GM19438 (cell line): Measurements from ENCODE around the gene ZNF516.
"Not testable (repeated sequence)": the region's sequence is repeated elsewhere in the genome, so short reads cannot be mapped to it uniquely, and the experiment has no call there.

Experiments
- ATAC-seq: cut with Tn5 transposase; IDR thresholded peaks from one replicate; pipeline ENCODE4 v1.9.1; 2021; ENCODE audit warnings: low read depth; ENCODE audit not compliant: unreplicated experiment

The ZNF516 gene

DNA sequence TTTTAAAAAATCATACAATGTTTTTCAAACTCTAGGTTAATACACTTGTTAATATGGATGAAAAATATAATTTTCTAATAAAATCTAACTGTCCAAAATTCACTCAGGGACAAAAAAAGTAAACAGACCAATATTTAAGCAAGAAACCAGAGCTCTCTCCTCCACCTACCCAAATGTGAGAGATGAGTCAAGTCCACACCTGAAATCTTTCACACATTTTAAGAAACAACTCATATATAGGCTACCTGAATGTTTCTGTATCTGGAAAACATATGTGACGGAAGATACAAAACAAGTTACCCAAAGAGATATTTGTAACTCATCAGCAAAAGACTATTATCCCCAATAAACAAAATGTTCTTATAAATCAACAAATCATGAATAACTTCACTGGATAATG is 20.2 kb downstream of the ZNF516 start:
- no peak for ATAC-seq

DNA sequence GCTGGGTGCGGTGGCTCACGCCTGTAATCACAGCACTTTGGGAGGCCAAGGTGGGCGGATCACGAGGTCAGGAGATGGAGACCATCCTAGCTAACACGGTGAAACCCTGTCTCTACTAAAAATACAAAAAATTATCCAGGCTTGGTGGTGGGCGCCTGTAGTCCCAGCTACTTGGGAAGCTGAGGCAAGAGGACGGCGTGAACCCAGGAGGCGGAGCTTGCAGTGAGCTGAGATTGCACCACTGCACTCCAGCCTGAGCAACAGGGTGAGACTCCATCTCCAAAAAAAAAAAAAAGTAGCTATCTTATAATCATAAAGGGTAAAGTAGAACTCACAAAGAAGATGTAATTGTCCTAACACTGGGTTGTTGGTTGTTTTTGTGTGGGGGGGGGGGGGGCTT is 21.5 kb downstream of the ZNF516 start:
- not testable (repeated sequence) for ATAC-seq

DNA sequence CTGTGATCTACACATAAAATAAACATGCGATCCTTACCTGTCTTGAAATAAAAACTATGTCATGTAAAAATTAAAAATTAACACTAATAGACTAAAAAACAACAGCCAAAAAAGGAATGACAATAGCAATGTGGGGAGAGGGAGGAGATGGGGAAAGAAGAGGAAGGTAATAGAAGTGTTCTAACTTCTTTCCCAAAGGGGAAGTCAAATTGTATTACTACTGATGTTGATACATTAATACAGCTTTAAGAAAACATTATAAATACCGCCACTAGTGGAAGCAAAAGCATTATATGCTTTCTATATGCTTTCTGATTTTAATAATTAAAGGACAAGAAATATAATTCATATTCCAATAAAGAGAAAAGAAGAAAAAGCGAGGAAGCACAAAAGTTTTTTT is 22.2 kb downstream of the ZNF516 start:
- no peak for ATAC-seq

DNA sequence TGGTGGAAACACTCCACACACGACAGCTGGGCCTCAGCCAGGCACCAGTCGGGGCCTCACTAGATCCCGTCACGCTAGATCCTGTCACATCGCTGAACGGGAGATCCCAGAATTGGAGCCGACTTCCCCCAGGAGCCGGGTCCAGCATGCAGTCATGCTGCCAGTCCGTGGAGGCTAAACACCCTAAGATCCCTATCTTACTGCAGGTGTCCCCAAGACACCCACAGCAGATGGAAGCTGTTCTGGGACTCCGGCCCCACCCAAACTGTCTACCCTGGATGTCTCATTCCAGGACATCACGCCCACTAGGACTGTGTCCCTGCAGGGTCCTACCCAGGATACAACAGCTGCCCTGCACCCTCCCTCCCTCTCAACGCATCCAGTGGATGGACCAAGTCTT is 23.4 kb downstream of the ZNF516 start:
- ATAC-seq = no peak

DNA sequence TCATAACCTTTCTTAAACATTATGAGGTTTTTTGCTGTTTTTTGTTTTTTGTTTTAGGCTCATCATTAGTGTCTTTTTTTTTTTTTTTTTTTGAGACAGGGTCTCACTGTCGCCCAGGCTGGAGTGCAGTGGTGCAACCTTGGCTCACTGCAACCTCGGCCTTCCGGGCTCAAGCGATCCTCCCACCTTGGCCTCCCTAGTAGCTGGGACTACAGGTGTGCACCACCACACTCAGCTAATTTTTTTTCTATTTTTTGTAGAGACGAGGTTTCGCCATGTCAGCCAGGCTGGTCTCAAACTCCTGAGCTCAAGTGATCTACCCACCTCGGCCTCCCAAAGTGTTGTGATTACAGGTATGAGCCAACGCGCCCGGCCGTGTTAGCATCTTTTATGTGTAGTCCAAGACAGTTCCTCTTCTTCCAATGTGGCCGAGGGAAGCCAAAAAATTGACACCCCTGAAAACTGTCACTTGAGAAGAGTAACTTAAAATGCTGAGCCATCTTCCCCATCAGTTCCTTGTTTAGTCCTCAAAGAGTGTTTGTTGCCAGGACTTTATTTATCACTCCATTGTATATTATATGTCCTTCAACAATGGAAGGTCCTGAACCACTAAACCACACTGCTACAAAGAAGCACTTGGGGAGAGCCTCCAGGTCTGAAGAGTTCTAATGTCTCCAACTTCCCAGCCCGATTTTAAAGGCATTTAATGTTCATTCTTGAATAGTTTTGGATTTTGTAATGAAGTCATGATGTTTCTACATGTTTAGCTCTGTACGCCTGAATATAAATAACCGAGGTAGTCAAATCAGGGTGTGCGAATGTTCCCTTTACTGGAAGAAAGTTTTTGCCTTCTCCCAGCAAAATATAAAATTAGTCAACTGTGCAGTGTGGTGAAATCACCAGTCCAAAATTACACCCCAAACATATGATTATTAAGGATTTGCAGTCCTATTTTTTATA is 26.4 kb downstream of the ZNF516 start:
- no peak for ATAC-seq

DNA sequence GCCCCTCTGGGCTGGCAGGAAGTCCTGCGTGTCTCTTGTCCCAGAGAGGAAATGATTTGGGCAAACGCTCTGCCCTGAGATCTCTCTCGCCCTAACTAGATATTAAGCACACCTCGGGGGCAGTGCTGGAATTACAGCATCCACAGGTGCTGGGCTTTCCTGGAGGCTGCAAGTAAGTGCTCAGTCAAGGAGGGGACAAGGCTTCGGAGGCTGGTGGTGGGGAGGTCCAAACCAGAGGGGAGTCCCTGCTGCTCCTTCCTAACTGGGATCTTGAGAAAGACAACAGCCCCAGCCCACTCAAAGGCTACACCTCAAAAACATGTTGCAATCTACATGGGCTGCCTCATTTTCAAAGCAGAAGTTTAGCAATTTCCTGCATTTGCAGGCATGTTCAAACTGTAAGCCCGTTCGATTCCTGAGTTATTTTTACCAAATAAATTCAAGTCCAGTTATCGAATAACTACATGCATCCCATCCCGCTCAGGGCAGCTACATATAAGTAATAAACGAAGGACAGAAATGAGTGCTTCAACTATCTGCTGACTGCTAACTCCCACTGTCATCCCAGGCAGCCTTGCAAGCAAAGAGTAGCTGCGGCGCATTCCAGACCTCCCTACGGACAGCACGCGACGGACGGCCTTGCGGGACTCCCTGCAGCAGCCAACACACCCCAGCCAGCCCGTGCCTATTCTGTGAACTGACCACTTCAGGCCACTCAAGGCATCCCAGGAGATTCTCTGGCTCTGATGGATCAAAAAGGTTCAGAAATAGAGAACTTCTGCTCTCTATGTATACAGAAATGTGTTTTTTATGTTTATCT is 27.5 kb downstream of the ZNF516 start:
- ATAC-seq = no peak

DNA sequence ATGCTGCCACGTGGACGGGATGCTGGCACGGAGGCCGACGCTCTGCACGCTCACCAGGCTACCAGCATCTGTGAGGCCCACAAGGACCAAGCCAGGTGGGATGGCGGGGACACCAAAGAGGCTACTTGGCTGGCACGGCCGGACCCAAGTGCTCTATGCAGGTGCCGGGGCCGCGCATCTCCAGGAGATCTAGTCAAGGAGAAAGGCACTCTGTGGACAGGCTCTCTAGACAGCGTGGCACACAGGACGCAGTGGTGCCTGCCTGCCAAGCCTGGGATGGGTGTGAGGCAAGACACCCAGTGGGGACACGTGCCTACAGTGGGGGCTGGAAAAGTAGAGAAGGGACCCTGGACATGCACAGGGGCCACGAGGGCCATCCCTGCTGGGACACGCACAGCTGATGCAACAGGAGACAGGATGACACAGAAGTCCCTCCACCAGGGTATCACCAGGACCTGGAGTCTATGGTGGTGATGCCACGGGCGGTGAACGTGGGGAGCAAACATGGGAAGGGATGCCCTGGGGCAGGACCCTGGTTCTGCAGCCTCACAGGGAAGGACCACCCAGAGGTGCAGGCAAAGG is 28.5 kb downstream of the ZNF516 start:
- ATAC-seq = no peak

DNA sequence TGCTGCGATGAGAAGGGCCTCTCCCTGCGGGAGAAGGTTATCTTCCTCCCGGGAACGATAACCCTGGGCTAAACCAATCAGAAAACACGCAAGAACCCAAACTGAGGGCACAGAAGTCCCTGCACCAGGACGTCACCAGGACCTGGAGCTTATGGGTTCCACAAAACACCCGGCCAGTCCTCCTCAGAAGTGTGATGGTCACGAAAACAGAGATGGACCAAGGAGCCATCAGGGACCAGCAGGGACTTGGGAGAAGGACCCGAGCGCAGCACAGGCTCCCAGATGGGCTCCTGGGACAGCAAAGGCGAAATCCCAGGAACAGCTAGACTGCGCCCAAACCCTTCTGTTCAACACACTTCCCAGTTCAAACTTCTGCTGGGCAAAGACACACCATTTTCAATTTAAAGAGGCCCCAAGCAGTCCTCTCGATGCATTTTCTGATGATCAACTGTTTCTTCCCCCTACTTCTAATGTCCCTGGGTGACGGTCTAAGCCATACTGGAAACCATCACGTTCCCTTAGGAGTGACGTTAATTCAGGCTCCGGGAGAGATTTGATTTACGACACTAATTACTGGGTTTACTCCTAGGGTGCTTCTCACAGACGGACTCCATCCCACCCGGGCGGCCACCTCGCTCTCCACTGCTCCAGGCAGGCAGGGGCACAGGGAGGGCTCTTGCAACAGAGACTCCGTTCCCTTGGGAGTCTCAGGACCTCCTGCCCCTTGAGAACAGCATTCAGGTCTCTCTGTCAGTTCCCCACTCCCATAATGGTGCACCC is 29.2 kb downstream of the ZNF516 start:
- ATAC-seq = no peak

DNA sequence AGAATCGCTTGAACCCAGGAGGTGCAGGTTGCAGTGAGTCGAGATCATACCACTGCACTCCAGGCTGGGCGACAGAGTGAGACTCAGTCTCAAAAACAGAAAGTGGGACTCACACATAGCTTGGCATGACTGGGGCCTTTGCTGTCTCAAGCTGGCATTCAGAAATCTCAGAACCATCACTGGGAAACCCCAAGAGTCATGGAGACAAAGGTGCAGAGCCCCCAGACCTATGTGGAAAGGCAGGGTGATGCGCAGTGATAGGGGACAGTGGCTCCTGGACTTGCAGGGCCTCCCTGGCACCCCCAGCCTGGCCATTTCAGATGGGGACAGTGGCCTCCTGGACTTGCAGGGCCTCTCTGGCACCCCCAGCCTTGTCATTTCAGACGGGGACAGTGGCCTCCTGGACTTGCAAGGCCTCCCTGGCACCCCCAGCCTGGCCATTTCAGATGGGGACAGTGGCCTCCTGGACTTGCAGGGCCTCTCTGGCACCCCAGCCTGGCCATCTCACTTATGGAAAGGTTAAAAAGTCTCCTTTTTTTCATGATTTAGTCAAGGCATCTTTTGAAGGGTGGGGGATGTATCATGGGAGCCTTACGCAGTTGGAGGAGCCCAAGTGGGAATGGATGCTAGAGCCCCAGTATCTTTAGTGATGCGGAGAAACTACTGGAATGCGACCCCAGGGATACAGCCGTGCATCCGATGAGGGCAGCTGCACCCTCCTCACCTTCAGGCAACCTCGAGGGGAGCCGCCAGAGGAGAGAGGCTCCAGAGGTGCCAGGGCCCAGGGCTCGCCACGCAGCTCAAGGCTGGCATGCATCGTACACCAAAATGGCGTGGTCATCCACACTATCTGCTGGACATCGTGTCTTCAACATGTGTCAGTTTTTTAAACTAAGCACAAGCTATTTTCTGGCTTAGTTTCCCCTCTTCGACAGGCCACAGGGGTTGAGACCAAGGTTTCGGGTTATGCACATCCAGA is 30.5 kb downstream of the ZNF516 start:
- no peak for ATAC-seq

DNA sequence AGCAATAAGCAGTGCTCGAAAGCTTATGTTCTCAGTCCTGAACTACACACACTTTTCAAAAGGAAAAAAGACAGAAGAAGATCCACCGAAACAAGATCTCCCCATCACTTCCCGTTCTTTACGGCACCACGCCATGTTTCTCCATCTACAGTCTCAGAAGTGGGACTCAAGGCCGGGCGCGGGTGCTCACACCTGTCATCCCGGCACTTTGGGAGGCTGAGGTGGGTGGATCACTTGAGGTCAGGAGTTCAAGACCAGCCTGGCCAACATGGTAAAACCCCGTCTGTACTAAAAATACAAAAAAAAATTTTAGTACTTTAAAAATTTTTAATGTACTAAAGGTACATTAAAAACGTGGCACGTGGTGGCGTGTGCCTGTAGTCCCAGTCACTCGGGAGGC is 31.2 kb downstream of the ZNF516 start:
- ATAC-seq = no peak

DNA sequence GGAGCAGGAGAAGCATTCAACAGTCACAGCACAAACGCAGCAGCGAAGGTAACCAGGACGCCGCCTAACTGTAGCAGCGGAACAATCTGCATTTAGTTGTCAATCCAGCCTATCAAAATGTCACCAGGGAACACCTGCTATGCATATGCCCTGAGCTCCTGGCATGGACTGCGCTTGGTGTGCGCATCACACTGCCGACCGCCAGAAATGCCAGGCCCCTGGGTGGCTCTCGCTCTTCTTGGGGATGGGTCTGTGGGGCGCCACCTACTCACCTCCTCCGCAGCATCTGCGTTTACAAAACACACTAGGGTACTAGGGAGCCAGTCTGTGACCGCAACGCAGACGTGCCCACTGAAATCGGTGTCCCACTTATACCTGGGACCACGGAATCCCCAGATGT is 31.7 kb downstream of the ZNF516 start:
- ATAC-seq = no peak

DNA sequence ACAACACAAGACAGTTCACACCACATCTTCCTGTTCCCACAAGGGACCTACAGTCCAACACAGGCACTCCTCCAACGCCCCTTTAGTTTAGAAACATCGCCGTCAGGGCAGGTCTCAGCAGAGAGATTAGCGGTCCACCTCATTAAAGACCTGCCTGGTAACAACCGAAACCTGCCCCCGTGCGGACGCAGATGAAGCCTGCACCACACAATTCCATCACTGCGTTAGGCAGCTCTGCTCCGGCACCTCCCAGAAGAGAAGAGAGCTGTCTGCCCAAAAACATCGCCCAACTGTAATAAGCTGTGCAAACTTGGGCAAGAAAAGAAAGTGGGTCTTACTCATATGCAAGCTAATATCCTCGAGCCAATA is 32.7 kb downstream of the ZNF516 start:
- ATAC-seq = no peak

DNA sequence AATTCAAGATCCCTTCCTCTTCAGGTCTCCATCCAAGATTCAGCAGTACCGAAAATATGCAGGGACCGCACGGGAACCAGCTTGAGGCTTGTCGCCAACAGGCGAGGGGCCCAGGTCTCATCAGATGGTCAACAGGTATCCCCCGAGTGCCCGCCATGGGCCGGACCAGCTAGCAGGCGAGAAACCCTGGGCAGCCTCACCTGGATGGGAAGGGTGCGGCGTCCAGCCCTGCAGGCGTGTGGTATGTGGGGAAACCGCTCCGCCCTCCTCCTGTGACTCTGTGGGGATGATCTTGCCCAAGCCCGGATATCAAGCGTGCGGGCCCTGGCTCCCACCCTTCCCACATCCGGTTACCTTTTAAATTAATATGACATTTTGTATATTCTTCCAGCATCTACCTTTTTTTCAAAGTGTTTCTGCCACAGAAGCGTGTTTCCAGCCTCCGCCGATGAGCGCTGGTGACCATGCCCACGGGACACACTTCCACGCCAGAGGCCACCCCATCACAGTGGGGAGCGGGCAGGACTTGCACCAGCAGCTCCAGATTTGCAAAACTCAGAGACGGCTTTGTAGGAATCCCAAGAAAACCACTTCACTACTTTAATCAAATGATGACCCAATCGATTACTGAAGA is 33.2 kb downstream of the ZNF516 start:
- no peak for ATAC-seq

DNA sequence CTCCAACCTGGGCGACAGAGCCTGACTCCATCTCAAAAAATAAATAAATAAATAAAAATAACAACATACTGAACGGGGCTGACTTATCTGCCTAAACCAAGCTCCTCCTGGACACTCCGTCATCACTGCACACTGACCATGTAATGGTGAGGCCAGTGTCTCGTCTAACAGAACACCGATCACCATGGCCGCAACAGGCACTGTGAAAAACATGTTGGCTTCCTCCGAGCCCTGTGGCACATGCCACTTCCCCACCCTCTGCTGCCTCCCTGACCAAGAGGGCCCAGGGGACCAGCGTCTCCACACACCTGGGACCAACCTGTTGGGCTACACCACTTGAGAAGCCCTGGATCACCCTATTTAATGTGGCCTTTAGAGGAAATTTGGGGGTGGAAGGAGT is 33.9 kb downstream of the ZNF516 start:
- no peak for ATAC-seq

DNA sequence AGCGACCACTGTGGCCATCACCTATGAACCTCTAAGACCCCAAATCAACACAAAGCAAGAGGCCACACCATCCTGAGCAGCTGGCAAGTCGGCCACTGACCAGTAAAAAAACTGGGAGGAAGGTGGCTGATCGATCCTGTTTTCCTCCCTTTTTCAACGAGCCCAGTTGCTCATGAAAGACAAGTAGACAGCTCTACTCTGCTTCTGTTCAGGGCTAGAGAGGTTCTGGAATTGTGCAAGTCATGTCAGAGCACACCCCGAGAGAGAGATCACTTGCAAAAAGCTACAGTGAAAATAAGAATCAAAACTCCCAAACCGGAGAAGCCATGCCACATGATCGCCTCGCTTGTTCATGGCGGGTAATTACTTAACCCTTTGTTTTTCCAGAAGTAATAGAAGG is 34.6 kb downstream of the ZNF516 start:
- ATAC-seq = no peak

DNA sequence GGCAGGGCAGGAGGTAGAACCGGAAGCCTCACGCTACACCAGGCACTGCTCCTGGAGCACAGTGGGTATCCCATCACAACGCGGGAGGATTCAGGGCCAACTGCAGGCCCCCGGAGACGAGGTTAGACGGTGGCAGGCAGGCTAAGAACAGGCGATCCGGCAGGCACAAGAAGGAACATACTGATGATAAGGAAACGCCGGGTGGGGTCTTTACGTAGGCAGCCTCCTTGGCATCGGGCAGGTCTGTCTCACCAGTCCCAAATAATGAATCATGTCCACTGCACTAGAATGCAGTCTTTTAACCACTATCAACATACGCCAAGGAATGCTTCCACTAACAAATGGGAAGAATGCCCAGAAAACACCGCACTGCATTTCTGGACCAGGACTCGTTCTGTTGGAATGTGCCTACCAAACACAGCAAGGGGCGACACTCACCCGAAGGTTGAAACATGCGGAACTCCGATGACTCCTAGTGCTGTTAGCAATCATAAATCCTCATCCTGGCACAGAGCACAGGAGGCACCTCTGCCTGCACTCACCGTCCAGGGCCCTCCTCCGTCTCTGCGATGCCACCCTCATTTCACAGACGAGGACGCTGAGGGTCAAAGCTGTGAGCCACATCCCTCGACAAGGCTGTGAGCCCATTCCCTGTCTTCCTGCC is 35.2 kb downstream of the ZNF516 start:
- ATAC-seq = no peak

DNA sequence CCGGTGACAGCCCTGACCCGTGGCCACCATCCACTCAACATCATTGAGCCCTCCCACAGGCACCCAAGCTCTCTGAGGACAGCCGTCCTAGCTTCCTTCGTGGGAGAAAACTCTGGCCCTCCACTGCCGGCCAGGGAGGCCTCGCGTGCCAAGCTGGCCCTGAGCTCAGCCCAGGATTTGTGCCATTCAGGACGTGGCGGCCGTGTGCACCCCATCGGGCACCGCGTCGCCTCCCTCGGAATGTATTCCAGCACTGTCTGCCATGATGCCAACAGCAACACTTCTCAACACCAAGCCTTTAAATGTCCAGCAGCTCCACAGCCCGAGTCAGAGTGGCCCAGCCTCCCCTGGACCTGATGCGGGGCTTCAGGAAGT is 35.7 kb downstream of the ZNF516 start:
- no peak for ATAC-seq

DNA sequence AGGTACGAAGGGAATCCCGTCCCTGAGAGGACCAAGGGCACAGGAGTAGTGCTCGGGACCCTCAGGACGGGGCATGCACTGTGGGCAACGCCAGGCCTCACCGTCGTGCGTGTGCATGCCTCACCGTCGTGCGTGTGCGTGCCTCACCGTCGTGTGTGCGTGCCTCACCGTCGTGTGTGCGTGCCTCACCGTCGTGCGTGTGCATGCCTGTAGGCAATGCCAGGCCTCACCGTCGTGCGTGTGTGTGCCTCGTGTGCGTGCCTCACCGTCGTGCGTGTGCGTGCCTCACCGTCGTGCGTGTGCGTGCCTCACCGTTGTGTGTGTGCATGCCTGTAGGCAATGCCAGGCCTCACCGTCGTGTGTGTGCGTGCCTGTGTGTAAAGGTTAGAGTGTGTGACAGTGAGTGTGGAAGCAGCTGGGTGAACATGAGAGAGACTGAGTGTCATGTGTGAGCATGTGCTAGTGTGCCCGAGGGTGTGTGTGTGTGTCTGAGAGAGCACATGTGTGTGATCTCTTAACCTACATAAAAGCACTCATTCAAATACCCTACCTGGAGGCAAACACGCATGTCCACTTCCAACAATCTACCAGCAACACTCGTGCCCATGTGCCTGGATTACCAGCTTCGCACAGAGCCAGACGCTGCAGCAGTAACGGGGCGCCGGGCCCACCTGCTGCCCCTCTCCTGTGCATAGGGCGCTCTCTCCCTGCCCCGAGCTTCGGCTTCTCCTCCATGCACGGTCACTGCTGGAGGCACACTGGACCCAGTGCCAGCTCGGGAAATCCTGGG is 36.3 kb downstream of the ZNF516 start:
- no peak for ATAC-seq
